T1000 (cell line): ENCODE measurements around the gene UXS1.

Experiments
- DNase-seq: peaks from one replicate; lab custom pipeline; 2025; ENCODE audit warnings: mixed read lengths; lab: John Stamatoyannopoulos, UW

UXS1 gene

DNA sequence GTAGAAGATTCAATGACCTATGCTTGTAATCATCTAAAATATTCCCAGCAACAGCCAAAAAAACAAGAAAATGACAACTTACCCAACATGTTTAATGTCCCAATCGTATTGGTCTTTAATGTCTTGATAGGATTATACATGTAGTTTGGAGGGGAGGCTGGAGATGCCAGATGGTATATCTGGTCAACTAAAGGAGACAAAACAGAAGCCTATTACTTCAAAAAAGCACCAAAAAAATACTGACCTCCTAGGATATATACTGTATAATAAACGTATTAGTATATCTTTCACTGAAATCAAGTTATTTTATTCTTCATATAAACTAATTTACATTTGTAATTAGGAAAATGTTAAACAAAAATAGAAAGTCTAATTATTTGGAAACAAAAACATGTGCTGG lies 64.5 kb downstream of the UXS1 start:
- no peak for DNase-seq

DNA sequence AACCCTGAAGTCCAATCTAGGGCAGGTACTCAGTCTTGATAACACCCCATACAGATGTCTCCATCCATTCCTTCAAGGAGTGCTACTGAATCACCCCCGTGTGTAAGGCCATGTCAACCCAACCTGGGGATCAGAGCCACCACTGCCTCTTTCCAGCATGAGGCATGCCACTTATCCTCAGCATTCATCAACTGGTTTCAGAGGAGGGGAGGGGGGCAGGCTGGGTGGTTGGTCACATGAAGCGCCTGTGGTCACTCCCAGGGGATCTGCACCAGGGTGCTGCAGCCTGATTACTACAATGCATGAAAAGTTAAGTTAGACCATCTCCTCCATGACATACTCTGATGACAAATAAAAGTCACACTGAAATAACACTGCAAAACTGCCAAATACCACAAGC lies 65.0 kb downstream of the UXS1 start:
- DNase-seq: no peak

DNA sequence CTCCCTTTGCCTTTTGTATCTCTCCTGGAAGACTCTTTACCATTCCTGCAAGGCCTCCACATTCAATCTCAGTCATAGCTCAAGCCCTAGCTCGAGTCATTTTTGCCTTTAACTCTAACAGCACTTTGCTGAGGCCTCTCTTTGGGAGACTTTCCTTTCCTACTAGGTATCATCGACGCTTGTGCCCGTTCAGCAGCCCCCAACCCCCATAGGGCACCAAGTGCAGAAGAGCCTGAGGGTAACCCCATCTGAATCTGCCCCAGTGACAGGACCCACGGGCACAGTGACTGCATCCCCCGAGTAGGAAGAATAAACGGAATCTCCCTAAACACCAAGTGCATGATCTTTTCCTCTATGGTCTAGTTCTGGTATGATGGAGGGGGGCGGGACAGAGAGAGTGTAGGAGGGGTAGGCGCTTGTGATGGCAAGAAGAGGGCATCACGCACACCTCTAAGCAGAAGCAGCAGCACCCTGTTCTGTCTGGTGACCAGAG lies 66.3 kb downstream of the UXS1 start:
- DNase-seq: no peak

DNA sequence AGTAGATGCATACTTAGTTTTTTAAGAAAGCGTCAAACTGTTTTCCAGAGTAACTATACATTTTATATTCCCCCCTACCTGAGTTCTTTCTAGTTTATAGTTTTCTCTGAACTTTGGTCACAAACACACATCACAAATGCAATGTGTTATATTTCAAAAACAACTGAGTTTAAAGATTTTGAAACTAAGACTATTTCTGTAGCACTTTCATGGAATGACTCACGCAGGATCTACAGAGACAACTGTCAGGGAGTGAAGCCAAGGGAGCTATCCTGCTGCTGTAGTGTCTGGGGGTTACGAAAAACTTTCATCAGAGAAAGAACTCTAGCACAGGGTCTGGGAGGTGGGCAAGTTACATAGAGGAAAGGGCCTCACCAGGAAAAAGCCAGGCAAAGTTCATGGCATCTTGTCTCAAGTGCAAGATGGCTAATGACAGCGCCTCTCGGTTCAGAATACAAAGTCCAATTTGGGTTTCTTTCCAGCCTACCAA lies 66.8 kb downstream of the UXS1 start:
- DNase-seq: no peak

DNA sequence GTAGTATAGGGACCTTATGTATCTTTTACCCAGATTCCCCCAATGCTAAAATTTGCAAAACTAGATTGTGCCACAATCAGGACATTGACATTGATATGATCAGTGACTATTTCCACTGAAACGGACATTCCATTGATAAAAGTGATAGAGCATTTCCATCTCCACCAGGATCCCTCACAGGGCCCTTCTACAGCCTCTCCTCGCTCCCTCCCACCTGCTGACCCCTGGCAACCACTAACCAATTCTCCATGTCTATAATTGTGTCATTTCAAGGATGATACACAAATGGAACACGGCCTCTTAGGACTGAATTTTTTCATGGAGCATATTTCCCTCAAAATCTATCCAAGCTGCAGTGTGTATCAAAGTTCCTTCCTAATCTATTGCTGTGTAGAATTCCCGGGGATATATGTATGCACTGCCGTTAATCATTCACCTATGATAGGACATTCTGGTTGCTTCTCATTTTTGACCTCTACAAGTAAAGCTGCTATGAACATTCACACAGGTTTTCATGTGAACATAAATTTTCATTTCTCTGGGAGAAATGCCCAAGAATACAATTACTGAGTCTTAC lies 67.3 kb downstream of the UXS1 start:
- no peak for DNase-seq

DNA sequence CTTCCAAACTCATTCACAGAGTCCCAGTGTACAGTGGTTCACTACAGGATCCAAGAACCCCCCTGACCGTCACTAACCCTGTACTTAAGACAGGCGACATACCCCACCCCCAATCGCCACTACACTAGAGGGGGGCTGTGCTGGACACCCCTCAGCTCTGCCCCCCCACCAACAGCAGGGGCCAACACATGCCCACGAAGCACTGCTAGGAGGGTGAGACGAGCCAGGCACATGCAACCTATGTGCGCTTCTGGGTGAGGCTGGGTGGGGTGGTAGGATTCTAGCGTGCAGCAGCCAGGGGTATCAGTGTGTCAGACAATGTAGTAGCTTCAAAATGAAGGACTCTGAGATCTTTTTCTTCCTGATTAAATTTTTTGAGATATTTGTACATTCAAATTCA lies 67.8 kb downstream of the UXS1 start:
- no peak for DNase-seq

DNA sequence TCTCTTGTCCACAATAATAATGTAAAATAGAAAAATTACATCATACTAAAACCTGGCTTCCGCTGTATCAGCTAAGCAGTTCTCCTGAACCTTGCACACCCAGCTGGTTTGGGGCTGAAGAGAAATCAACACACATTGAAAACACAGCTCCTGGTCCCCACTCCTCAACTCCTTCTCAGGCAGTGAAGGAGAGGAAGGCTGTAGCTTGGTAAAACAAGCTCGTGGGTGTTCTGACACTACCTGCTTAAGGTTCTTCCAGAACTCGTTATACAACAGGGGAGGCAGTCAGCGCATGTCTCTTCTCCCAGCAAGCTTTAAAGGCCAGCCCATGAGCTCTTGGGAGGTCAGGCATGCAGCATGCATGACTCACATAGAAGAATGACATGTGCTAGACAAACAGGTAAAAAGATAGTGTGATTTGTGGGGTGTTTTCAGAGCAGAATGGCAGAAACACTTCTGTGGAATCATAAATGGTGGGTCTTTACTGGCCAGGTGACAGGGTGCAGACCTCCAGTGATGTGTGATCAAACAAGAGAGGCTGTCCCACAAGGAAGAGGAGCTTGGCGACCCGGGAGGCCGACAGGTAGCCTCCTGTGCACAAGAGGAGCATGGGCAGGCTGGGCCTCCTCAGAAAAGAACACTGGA lies 69.1 kb downstream of the UXS1 start:
- DNase-seq: no peak

DNA sequence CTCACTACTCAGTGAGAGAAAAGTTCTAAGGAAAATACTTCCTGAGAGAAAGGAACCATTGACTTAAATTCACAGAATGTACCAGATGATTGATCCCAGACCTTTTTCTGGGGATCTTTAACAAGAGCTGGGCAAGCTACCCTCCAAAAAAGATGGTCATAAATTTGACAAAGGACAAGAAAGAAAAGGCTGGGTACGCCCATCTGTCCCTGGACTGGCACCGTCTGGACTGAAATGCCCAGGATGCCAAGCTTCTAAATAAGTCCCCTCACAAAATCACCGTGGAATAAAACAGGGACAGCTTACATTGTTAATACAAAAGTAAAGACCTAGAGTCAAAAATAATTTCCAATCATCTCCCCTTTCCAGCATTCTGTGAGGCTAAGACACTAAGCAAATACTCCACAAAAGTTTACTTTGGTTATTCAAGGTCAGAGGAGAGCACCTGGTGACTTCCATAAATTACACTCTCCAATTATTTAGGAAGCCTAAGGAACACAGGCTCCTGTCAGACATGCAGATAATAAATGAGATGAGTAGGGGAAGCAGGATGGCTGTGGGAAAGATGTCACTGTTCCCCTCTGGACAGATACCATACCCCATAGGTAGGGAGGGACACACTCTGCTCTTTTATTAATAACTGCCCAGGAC lies 69.9 kb downstream of the UXS1 start:
- DNase-seq: no peak

DNA sequence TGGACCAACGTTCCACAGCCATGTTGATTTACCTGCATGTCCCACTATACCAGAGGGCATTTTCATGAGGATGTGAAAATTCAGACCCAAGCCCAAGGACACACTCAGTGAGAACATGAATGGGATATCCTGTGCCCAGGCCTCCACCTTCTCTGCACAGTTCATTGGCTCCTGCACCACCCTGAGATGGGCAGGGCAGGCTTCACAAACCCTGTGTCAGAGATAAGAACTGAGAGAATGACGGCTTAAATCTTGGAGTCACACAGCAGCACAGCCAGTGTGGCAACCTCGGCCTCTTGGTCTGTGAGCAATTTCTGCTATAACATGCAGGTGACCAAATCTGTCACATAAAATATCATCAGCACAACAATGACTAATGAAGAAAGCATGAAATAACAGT lies 71.9 kb downstream of the UXS1 start:
- DNase-seq: no peak

DNA sequence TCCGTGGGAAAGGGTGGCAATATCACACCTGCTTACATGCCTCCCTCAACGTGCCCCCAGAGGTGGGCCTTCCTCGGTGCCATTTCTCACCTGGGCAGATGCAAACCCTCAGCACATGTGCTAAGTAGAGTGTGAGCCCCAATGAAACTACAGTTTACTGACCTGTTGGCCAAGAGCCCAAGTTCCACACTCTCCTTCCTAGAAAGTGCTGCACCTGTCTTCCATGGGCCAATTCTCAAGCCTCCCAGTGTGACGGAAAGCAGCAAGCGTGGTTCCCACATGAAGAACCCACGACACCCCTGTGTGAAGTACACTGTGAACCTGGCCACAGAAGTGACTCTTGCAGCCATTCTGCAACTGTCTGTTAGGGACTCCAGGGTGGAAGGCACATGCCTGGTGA lies 73.7 kb downstream of the UXS1 start:
- DNase-seq: no peak

DNA sequence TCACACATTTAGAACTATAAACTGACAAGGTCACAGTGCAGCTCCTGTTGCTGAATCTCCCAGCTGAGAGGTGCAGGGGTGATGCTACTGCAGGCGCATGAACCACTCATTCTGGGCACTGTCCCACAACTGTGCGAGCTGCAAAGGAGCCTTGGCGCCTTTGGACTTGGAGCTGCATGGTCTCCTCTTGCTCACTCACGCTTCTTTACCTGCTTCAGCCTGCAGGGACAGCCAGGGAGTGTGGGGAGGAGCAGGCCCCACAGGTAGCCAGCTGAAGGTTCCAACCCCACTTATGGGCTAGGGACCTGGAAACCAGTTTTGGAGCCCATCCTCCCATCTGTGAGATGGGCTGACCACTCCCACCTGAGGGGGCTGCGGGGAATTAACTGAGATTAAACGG lies 75.0 kb downstream of the UXS1 start:
- DNase-seq: no peak

DNA sequence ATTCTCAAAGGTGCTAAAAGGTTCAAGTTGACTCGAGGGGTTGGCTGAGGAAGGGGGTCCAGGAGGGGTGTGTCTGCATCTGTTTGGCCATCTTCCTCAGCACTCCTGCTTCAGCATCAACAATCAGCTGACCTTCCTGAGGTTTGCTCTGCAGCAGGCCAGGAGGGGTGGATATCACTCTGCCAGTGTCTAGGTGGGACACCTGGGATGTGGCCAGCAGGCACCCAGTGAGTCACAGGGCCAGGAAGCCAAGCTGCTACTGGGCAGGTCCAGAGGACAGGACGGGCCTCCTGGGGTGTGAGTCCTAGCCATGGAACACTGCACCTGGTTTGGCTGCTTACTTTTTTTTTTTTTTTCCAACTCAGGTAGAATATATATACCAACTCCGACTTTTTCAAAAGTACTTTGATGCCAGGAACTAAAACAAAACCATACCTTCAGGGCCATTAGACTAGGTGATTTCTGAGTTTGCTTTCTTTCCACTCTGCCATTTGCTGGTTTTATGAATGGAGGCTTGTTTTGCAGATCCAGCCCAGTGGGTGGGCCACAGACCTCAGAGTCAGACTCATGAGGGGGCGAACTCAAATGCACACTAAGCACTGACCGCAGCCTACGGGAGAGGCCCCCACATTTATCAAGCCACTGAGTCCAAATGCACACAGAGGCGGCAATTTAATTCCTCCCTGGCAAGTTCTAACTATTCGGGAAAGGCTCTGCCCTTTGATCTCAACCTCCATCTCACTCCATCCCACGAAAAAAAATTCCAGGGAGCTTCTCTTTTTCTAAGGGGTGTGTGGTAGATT lies 76.0 kb downstream of the UXS1 start:
- DNase-seq: no peak

DNA sequence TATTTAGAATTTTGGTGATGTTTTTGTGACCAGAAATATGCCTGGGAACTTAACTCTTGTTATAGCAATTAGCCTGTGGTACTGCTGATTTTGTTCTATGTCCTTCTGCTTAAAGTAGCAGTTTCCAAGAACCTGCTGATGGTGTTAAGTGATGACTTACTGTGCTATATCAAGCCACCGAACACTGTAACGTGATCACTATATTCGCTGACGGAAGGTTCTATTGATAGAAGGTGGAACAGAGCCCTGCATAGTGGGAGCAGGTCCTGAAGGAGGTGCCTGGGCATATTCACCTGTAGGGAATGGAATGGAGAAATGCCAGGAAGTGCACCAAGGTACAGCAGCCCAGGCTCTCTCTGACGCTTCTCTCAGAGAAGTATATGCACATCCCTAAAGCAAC lies 76.8 kb downstream of the UXS1 start:
- no peak for DNase-seq

DNA sequence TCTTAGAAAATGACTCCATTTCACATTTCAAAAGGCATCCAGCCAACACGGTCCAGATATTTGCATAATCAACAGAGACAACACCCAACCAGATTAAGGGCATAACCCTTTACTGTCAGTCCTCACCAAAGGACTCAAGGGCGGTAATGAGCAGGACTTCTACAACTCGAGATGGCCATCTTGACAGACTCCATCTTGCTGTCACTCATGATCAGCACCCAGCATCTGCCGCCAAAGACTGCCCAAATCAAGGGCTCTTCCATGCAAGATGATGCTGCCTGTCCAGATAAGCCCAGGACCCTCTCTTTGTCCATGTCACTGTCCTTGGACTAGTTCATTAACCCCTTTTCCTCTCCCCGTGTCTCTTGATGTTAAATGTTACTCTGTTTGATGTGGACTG lies 77.9 kb downstream of the UXS1 start:
- DNase-seq: no peak

DNA sequence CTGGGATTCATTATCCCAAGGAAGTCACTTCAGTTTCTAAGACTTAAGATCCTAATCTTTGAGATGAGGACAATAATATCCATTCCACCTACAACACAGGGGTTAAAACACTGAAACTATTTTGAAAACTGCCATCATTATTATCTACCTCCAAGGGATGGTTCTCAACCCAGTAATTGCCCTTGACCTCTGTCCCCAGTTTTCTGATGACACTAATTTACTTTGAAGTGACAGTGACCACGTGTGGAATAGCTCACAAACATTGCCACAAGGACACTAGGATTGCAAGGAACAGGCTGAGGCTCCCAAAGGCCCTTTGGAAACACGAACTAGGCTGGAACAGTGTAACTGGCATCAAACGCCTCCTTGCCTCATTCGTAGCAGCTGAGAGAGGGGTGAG lies 78.4 kb downstream of the UXS1 start:
- no peak for DNase-seq

DNA sequence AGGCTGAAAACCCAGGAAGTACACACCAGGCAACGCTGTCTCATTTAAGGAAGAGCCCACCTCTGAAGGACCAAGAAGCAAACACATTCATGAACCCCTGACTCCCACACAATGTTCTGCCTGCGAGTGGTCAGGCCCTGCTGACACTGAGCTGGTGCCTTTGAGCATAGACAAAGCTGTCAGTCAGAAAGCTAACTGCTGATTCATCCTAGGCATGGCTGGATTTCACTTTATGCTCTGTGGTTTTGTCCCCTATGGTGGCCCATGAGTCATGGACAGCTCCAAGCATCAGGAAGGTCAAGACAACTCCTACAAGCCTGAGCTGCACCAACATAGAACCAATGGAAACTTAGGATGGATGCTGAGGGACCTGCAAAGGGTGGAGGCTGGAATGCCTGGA lies 78.9 kb downstream of the UXS1 start:
- peak; percentile 58 for DNase-seq

DNA sequence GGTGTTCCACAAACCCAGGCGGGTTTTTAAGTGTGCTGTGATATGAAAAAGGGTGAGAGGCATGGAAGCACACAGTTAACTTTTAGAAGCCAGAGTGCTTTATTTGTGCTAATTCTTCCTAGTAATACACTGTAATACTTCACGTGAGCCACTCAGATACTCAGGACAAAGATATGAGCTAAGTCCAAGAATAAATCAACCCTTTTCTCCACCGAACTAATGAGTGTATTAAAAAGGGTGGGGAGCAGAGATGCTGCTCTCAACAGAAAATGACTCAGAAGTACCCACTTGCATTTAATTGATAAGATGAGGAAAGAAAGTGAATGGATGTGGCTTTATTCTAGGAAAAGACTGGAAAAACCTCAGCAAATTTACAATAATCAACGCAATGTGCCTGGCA lies 79.9 kb downstream of the UXS1 start:
- no peak for DNase-seq

DNA sequence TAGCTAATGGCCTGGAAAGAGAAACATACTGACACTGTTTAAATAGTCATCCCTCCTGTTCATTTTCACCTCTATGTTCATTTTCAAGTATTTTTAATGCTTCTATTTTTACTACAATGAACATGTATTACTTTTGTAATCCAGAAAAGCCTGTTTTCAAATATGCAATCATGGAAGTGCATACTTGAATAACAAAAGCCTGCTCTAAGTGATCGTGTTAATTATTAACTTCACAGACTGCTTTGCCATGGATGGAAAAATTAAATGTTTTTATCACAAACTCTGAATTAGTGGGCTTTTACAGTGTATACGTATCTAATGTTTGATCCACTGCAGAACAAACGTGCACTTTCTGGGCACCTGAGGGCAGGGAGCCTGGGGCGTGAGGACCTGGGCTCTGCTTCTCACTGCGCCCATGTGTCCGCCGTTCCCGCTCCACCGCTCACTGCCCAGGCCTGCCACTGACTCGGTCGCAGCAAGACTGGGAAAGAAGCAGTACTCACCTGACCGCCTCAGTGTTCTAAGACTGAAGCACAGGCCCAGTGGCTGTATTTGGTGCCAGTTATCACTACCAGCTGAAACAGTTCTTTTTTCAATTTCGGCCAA lies 80.6 kb downstream of the UXS1 start:
- no peak for DNase-seq

DNA sequence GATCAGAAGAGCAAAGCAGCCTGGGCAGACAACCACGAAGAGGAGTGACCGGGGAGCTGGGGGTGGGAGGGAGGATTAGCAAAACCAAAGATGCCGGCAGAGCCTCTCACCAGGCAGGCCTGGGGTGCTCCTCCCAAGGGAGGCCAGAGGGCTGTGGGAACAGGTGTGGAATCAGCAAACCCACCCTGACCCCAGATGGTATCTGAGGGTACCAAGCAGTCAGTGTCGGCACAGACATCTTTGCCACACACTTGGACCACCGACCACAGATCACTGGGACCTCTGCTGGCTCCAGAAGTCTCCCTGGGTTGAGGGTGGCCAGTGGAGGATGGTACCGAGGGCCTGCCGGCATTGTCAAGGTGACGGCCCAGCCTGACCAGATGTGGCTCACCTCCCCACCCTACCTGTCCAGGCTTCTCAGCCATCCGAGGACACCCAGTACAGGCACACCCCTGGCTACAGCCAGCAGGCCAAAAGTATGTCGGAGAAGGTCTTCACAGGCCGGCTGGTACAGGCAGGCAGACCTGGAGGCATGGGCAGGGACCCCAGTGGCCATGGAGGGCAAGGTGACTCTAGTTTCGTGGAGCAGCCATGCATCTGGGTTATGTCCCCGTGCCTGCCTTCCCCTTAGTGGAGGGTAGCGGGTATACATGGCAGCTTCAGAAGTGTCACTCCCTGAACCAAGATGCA lies 82.1 kb downstream of the UXS1 start:
- no peak for DNase-seq

DNA sequence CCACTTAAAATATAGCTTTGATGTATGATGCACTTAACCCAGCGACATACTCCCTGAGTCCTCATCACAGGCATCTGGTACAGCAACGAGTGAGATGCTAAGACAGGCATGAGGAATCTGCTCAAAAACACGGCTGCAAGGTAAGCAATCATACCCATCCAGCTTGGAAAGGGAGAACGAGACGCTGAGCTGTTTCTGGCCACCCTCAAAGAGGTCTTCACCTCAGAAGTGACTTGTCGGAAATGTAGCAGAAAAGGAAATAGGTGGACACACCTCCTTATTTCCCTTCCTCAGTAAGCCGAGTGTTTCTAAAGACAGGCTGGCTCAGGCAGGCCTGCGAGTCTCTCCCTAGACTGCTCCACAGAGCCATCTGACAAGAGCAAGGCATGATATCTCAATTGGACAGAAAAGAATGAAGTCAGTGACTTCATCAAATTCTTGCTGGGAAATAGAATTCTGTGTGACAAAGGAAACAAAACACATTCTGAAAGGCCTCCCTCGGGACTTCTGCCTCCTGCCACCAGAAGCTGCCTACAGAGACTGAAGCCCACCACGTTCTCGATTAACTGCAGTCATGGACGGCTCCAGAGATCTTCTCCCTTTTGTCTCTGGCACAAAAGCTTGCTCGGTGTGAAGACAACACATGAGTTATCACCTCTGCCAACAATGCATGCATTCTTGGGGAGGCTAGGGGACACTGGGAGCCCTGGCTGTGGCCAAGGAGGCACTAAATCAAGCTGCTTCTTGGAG lies 84.3 kb downstream of the UXS1 start:
- DNase-seq: no peak

DNA sequence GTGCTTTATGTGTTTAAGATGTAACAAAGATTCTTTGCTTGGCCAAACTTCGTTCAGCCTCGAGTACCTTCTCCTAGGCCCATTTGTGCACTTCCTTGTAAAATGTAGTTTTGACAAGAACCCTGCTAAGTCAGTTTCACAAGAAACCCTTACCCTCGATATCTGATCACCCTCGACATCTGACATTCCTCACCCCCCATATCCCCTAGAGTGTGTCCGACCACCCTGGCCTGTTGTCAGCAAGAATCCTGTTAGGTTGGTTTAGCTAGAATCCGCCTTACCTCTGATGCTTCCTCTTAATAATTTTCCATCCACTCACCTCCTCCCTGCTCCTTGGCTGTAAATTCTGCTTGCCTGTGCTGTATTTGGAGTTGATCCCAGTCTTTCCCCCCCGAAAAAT lies 85.3 kb downstream of the UXS1 start:
- no peak for DNase-seq
